OCI-LY7 (cell line): ENCODE data around the gene LYVE1.

ENCODE experiments used
- EZH2phosphoT487 ChIP-seq: fragments of 200-600 bp; sonication (generic); IDR thresholded peaks from 2 replicates; pipeline ENCODE4 v1.6.1; 2018; ENCODE audit warnings: low read depth, borderline replicate concordance, mild to moderate bottlenecking, mixed run types, antibody characterized with exemption, low read length, moderate library complexity, mixed read lengths
- TF ChIP-seq, protein P1 (sequence below): fragments of 200-600 bp; sonication (generic); conservative IDR thresholded peaks from 2 replicates; pipeline ENCODE4 v1.5.1; 2014; ENCODE audit warnings: mild to moderate bottlenecking, antibody characterized with exemption, low read length, moderate library complexity, mixed read lengths

DNA sequence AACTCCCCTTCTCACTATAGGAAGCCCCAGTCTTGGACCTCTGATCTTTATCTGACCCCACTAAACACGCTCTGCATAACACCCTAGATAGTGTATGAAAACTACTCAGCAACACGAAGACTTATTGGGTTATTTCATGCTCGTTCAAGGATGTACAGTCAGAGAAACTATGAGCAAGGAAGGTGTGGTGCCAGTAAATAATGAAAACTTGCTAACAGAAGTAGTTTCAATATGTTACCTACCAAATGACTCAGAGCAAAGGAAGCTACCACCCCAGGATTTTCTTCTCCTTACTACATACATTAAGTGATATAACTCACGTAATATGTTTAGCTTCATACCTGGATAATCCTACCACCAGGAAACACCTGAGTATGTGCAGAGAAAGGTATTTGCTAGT lies 25.9 kb upstream of the LYVE1 start:
- TF ChIP-seq, protein P1, sequence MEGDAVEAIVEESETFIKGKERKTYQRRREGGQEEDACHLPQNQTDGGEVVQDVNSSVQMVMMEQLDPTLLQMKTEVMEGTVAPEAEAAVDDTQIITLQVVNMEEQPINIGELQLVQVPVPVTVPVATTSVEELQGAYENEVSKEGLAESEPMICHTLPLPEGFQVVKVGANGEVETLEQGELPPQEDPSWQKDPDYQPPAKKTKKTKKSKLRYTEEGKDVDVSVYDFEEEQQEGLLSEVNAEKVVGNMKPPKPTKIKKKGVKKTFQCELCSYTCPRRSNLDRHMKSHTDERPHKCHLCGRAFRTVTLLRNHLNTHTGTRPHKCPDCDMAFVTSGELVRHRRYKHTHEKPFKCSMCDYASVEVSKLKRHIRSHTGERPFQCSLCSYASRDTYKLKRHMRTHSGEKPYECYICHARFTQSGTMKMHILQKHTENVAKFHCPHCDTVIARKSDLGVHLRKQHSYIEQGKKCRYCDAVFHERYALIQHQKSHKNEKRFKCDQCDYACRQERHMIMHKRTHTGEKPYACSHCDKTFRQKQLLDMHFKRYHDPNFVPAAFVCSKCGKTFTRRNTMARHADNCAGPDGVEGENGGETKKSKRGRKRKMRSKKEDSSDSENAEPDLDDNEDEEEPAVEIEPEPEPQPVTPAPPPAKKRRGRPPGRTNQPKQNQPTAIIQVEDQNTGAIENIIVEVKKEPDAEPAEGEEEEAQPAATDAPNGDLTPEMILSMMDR: no peak
- TF ChIP-seq EZH2phosphoT487: no peak
